HG02798 (cell line): ENCODE measurements around the gene UBE2E2.
"Not testable (repeated sequence)": the region's sequence is repeated elsewhere in the genome, so short reads cannot be mapped to it uniquely, and the experiment has no call there.

Source experiments
- ATAC-seq: cut with Tn5 transposase; IDR thresholded peaks from one replicate; pipeline ENCODE4 v1.9.1; 2021; ENCODE audit warnings: mild to moderate bottlenecking; ENCODE audit not compliant: unreplicated experiment, poor library complexity

The UBE2E2 gene

GRCh38 chr3:23594894-23595670 is 392.0 kb downstream of the UBE2E2 start:
- ATAC-seq: no peak

GRCh38 chr3:23595851-23596250 is 392.7 kb downstream of the UBE2E2 start:
- ATAC-seq: no peak

- ATAC-seq: no peak
Measured at GRCh38 chr3:23600167-23600871, 397.2 kb downstream of the UBE2E2 start.

GRCh38 chr3:23601091-23601822 is 398.1 kb downstream of the UBE2E2 start:
- ATAC-seq: no peak

- no peak for ATAC-seq
Measured at GRCh38 chr3:23602971-23603370, 399.8 kb downstream of the UBE2E2 start.

GRCh38 chr3:23607184-23607847 is 404.2 kb downstream of the UBE2E2 start:
- ATAC-seq: no peak

- no peak for ATAC-seq
Measured at GRCh38 chr3:23608650-23609049, 405.5 kb downstream of the UBE2E2 start.

GRCh38 chr3:23611737-23612295 is 408.7 kb downstream of the UBE2E2 start:
- no peak for ATAC-seq

- no peak for ATAC-seq
Measured at GRCh38 chr3:23612296-23612891, 409.3 kb downstream of the UBE2E2 start.

GRCh38 chr3:23615068-23615467 is 411.9 kb downstream of the UBE2E2 start:
- ATAC-seq: no peak

DNA sequence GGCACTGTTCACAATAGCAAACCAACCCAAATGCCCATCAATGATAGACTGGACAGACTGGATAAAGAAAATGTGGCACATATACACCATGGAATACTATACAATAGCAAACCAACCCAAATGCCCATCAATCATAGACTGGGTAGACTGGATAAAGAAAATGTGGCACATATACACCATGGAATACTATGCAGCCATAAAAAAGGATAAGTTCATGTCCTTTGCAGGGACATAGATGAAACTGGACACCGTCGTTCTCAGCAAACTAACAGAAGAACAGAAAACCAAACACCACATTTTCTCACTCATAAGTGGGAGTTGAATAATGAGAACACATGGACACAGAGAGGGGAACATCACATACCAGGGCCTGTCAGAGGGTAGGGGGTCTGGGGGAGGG is 415.3 kb downstream of the UBE2E2 start:
- not testable (repeated sequence) for ATAC-seq

GRCh38 chr3:23619705-23620637 is 416.8 kb downstream of the UBE2E2 start:
- ATAC-seq: no peak

DNA sequence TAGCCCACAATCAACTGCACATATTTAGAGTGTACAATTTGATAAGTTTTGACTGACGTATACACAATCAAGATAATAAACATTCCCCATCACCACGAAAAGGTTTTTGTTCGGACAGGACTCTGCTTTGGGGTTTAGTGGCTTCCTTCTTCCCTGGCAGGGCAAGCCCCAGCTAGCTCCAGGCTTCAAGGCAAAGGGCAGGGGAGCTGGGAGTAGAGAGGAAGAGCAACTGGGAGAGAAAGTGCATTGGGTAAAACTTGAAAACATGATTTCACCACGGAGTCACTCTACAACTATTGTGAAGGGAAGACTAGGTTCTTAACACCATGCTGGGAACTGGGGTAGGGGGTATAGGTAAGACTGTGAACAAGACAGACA is 417.5 kb downstream of the UBE2E2 start:
- no peak for ATAC-seq

DNA sequence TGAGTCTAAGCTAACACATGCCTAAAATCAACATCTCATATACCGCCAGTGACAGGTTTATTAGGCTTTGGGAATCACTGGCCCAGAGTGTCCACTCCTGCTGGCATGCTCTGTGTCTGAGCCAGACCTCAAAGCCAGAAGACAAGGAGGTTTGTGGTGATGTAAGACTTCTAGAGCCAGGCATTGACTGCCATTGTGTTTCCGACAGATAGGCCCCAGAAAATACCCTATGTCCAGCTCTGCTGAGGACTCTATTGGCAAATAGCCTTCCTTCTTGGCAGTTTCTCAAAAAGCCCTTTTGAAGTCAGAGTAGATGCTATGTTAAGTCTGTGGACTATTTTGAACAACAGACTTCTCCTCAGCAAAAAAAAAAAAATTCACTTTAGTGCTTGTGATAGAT is 420.7 kb downstream of the UBE2E2 start:
- no peak for ATAC-seq

GRCh38 chr3:23624305-23624704 is 421.2 kb downstream of the UBE2E2 start:
- ATAC-seq: no peak

DNA sequence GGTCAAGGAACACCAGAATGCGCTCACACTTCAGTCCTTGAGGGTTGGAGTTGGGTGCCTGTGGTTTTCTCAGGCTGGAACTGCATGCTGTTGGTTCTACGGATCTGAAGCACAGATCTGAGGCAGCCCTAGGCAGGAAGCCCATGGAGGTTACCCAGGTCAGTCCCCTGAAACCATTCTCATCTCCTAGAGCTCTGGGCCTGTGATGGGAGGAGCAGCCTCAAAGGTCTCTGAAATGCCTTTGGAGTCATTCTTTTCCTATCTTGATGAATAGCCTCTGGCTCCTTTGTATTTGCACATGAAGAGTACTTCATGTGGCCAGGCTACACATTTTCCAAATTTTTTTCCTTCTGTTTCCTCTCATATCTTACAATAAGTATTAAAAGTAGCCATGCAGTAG is 423.3 kb downstream of the UBE2E2 start:
- no peak for ATAC-seq

GRCh38 chr3:23629181-23629894 is 426.2 kb downstream of the UBE2E2 start:
- no peak for ATAC-seq

- ATAC-seq: no peak
Measured at GRCh38 chr3:23633261-23633960, 430.3 kb downstream of the UBE2E2 start.
